Muscle layer of duodenum (tissue), 2 donors: ENCODE measurements around the gene CFL2.
"Not testable (repeated sequence)": the region's sequence is repeated elsewhere in the genome, so short reads cannot be mapped to it uniquely, and the experiment has no call there.

Experiments used
- H3K27ac ChIP-seq: one replicate; pipeline ENCODE4 v1.7.0; 2013; ENCODE audit warnings: mild to moderate bottlenecking, low read length
- H3K27me3 ChIP-seq: one replicate; pipeline ENCODE4 v1.7.0; 2013; ENCODE audit warnings: low read depth, mild to moderate bottlenecking, control low read depth, low read length
- H3K36me3 ChIP-seq, 2 donors: one replicate each; pipeline ENCODE4 v1.7.0; 2013; ENCODE audit warnings: low read length in 2 of 2, control low read depth in 1 of 2, mild to moderate bottlenecking in 1 of 2; ENCODE audit not compliant: insufficient read depth in 2 of 2, control insufficient read depth in 1 of 2
- H3K4me1 ChIP-seq, 2 donors: one replicate each; pipeline ENCODE4 v1.7.0; 2013; ENCODE audit warnings: low read length in 2 of 2, mild to moderate bottlenecking in 2 of 2, control low read depth in 1 of 2, moderate library complexity in 1 of 2; ENCODE audit not compliant: insufficient read depth in 2 of 2, control insufficient read depth in 1 of 2
- H3K4me3 ChIP-seq, 2 donors: one replicate each; pipeline ENCODE4 v1.7.0; 2013; ENCODE audit warnings: low read length in 2 of 2, low read depth in 1 of 2, mild to moderate bottlenecking in 1 of 2
- H3K9me3 ChIP-seq, 2 donors: one replicate each; pipeline ENCODE4 v1.7.0; 2013; ENCODE audit warnings: low read length in 2 of 2, control low read depth in 1 of 2, mild to moderate bottlenecking in 1 of 2; ENCODE audit not compliant: control insufficient read depth in 1 of 2
- donor health status: healthy.

Gene CFL2

GRCh38 chr14:34710744-34711143, 3.6 kb downstream of the CFL2 start:
- H3K27me3 ChIP-seq: no peaks in the 10 kb centered on the region
- H3K36me3 ChIP-seq: peaks cover 8 to 17% of the 10 kb centered on the region in 2 donors
- peak overlapping the region; percentile 91 for H3K27ac ChIP-seq
- peak overlapping the region; percentile 5 to 37 for H3K4me3 ChIP-seq
- H3K4me1 ChIP-seq: peaks cover 4 to 37% of the 10 kb centered on the region in 2 donors
- H3K9me3 ChIP-seq: no peaks in the 10 kb centered on the region

GRCh38 chr14:34710006-34710405, 4.4 kb downstream of the CFL2 start:
- peaks cover 8 to 17% of the 10 kb centered on the region in 2 donors for H3K36me3 ChIP-seq
- H3K27me3 ChIP-seq: no peaks in the 10 kb centered on the region
- peak overlapping the region; percentile 91 for H3K27ac ChIP-seq
- H3K4me1 ChIP-seq: peaks cover 4 to 34% of the 10 kb centered on the region in 2 donors
- peak overlapping the region in 1 of 2 donors; percentile 4 for H3K4me3 ChIP-seq
- no peaks in the 10 kb centered on the region for H3K9me3 ChIP-seq

- H3K27ac ChIP-seq: no peak overlapping the region
- H3K4me3 ChIP-seq: no peak overlapping the region
- no peaks in the 10 kb centered on the region for H3K27me3 ChIP-seq
- peaks cover 4 to 32% of the 10 kb centered on the region in 2 donors for H3K4me1 ChIP-seq
- H3K36me3 ChIP-seq: peaks cover 8% of the 10 kb centered on the region in 2 donors
- H3K9me3 ChIP-seq: no peaks in the 10 kb centered on the region
Measured at GRCh38 chr14:34707722-34708121, 6.7 kb downstream of the CFL2 start.

- H3K27ac ChIP-seq: no peak overlapping the region
- H3K9me3 ChIP-seq: no peaks in the 10 kb centered on the region
- H3K4me3 ChIP-seq: no peak overlapping the region
- H3K27me3 ChIP-seq: no peaks in the 10 kb centered on the region
- no peaks in the 10 kb centered on the region for H3K36me3 ChIP-seq
- H3K4me1 ChIP-seq: peaks cover 0 to 8% of the 10 kb centered on the region in 2 donors
Measured at GRCh38 chr14:34701808-34702207, 12.6 kb downstream of the CFL2 start.

GRCh38 chr14:34700622-34701130, 13.7 kb downstream of the CFL2 start:
- Histone ChIP-seq H3K9me3 (no peaks in the 10 kb centered on the region), H3K27me3 (no peaks in the 10 kb centered on the region), H3K4me3 (no peak overlapping the region), H3K4me1 (peaks cover 0 to 8% of the 10 kb centered on the region in 2 donors), H3K36me3 (no peaks in the 10 kb centered on the region), H3K27ac (no peak overlapping the region)

- Histone ChIP-seq H3K4me3 (no peak overlapping the region), H3K27ac (no peak overlapping the region), H3K9me3 (no peaks in the 10 kb centered on the region), H3K4me1 (peaks cover 0 to 8% of the 10 kb centered on the region in 2 donors), H3K36me3 (no peaks in the 10 kb centered on the region), H3K27me3 (no peaks in the 10 kb centered on the region)
Measured at GRCh38 chr14:34699873-34700621, 14.3 kb downstream of the CFL2 start.

- not testable (repeated sequence) for H3K27me3 ChIP-seq, H3K27ac ChIP-seq, H3K36me3 ChIP-seq, H3K4me1 ChIP-seq, H3K4me3 ChIP-seq, H3K9me3 ChIP-seq
Measured at GRCh38 chr14:34694216-34694615, 20.2 kb downstream of the CFL2 start.

GRCh38 chr14:34693228-34693939, 21.0 kb downstream of the CFL2 start:
- Histone ChIP-seq H3K27me3 (no peaks in the 10 kb centered on the region), H3K4me1 (no peaks in the 10 kb centered on the region), H3K4me3 (peak overlapping the region; percentile 54 to 58), H3K9me3 (no peaks in the 10 kb centered on the region), H3K27ac (no peak overlapping the region), H3K36me3 (no peaks in the 10 kb centered on the region)

- Histone ChIP-seq H3K27ac (no peak overlapping the region), H3K9me3 (no peaks in the 10 kb centered on the region), H3K4me1 (no peaks in the 10 kb centered on the region), H3K4me3 (peak overlapping the region; percentile 54 to 58), H3K27me3 (no peaks in the 10 kb centered on the region), H3K36me3 (no peaks in the 10 kb centered on the region)
Measured at GRCh38 chr14:34692898-34693227, 21.5 kb downstream of the CFL2 start.

GRCh38 chr14:34692348-34692747, 22.0 kb downstream of the CFL2 start:
- H3K9me3 ChIP-seq: no peaks in the 10 kb centered on the region
- no peaks in the 10 kb centered on the region for H3K4me1 ChIP-seq
- no peaks in the 10 kb centered on the region for H3K36me3 ChIP-seq
- H3K27me3 ChIP-seq: no peaks in the 10 kb centered on the region
- H3K27ac ChIP-seq: no peak overlapping the region
- no peak overlapping the region for H3K4me3 ChIP-seq

GRCh38 chr14:34691206-34691605, 23.2 kb downstream of the CFL2 start:
- Histone ChIP-seq H3K27ac (no peak overlapping the region), H3K36me3 (no peaks in the 10 kb centered on the region), H3K9me3 (no peaks in the 10 kb centered on the region), H3K27me3 (no peaks in the 10 kb centered on the region), H3K4me3 (no peak overlapping the region), H3K4me1 (no peaks in the 10 kb centered on the region)
